Brain pericyte (primary cell): ENCODE results near the gene MRPL55.
A peak's percentile ranks its signal among the peaks of the same experiment; 100 is the strongest.

Experiments
- DNase-seq: peaks from one replicate; pipeline ENCODE4 v3.0.0-alpha.2; 2012; ENCODE audit warnings: low read depth, low spot score

Gene MRPL55

DNA sequence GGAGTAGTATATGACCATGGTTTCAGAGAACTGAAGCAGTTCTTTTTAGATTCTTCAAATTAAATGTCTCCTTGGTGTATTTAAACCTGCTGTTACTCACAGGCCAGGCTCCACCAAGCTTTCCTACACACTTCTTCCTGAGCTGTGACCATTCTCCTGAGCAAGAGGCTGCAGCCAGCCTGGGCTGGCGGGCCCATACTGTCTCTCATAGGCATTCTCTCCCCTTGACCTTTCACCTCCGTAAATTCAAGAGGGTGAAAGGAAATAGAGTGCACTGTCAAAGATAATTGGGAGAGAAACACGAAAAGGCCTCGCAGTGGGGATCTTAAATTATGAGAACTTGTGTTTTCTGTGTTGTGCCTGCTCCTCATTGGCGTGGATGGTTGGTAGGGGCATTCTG lies 24.3 kb downstream of the MRPL55 start:
- no peak for DNase-seq

DNA sequence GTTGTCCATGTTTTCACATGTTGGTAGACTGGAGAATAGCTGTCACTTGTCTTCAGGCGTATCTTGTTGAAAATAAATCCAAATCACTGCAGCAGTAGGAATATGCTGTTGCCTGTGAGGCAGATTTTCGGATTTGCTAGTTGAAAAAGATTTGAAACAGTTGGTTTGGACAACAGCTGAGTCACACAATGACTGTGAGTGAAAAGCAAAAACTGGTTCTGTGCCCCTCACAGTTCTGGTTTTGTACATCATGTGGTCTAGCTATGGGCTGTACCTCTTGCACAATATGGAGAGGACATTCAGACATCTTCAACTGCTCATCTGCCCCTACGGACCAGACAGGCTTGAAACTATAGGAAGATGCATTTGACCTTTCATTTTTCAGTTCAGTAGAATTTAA lies 24.8 kb downstream of the MRPL55 start:
- no peak for DNase-seq

DNA sequence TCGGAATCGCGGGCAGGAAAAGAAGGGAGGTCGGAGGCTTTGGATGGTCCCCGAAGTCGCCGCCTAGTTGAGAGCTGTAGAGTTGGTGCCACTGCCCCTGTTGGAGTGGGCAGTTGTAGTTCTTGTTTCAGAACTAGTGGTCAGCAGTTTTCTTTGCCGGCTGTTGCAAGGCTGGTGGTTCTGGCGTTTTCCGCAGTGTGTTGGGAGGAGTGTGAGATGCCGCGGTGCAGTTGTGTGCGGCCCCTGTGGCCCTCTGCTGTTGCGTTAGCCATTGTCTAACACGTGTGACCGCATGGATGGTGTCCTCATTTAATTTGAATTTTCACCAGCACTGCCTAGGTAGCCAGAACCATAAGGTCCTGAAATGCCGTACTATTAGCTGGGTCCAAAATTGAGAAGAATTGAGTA lies 25.2 kb downstream of the MRPL55 start:
- DNase-seq: no peak

DNA sequence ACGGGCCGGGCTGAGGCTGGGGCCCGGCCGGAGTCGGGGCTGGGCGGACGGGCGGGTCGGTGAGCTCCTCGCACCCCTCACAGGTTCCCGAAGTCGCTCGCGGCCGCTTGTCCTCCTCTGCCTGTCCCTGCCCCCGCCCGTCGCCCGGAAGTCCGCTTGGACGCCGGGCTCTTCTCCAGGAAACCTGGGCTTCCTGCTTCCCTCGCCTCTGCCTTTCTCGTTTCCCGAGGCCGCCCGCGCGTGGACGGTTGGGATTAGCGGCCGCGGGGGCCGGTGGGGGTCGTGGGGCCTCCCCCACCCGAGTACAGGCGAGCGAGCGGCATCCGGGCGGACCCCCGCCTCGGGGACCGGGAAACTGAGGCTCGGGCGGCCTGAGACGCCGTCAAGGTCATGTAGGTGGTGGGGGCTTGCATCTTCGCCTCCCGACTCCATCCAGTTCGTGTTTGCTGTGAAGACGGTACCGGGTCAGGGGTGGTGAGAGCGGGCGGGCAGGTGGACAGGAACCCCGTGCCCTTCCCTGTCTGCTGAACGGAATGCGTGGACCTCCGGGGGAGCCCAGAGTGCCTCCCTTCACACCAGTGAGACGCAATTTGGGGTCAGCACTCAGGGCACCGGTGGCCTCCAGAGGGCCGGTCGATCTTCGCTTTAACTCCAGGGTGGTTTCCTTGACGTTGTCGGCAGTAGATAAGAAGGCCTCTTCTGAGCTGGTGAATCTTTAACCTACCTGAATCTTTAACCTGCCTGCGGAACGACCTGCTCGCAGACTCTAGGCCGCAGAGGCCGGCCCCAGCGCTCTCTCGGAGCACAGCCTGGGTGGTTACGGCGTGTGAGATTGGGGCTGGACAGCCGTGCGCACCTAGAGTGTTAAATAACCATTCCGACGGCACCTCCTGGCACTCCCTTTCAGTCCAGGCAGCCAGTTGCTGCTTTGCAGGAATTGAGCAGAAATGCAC lies 25.9 kb downstream of the MRPL55 start:
- no peak for DNase-seq

DNA sequence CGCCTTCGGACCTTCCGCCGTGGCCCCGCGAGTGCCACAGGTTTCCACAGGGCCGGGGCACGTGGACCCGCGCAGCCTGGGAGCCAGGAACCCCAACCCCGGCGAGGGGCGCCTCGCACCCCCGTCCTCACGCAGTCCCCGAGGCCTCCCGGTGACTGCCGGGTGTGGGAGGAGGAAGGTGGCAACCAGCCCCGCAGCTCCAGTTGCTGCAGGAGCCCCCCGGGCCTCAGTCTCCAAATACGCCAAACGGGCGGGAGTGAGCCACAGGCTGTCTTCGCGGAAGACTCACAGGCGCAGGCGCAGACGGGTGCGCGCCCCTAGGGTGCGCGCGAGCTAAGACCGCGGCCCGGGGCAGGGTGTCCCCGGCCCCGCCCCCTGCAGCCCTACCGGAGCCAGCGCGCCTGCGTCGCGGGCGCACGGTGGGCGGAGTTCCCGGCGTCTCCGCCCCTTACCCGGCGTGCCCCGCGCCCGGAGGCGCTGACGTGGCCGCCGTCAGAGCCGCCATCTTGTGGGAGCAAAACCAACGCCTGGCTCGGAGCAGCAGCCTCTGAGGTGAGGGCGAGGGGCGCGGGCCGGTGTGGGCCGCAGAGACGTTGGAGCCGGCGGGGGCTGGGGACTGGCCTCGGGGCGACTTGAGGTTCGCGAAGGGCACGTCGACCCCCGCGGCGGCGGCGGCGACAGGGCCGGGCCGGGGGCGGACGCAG lies 26.7 kb downstream of the MRPL55 start, which contains the start of gene ARF1:
Gene ARF1, plus strand, starts transcription at position 495 of the 704 bp plus-strand sequence. CDS start 14,407 bp downstream, outside the sequence.
- peak; percentile 65 for DNase-seq

DNA sequence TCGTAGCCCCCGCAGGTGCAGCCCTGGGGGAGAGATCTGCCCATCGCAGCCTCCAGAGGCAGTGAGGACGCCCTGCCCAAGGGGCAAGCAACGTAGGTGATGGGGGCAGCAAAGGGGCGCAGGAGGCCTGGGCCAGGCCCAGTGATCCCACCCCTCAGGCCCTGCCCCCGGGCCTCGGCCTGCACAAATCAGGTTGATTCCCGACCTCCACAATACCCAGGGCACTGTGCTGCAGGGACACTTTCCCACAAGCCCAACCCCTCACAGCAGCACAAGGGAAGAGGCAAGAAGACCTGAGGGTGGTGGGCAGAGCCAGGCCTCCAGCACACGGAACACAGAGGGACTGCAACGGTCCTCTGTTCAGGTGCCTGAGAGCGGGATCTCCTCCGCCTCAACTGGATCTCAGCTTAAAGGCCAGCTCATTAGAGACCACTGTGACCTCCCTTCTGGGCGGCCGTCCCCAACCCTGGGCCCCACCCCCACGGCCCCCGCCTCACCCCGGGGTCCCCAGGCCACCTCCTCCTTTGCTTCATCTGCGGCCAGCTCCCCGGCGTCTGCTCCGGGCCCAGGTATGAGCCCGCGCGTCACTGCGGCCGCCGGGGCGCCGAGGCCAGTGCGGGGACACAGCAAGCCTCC lies 27.4 kb downstream of the MRPL55 start:
- DNase-seq: no peak

DNA sequence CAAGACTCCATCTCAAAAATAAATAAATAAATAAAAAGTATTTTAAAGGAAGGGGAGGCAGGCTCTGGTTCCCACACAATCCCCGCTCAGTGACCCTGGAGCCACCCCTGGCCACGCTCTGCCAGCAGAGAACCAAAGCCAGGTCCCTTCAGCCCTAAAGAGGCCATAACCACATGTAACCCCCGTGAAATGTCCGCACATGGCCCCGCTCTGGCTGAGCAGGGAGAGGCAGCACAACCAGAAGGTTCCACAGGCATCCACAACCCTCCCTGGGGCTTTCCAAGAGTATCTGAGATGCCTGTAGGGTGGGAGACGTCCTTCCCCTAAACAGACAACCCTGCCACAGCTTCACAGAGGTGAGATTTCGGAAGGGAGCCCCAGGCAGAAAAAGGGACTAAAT lies 28.0 kb downstream of the MRPL55 start:
- no peak for DNase-seq

DNA sequence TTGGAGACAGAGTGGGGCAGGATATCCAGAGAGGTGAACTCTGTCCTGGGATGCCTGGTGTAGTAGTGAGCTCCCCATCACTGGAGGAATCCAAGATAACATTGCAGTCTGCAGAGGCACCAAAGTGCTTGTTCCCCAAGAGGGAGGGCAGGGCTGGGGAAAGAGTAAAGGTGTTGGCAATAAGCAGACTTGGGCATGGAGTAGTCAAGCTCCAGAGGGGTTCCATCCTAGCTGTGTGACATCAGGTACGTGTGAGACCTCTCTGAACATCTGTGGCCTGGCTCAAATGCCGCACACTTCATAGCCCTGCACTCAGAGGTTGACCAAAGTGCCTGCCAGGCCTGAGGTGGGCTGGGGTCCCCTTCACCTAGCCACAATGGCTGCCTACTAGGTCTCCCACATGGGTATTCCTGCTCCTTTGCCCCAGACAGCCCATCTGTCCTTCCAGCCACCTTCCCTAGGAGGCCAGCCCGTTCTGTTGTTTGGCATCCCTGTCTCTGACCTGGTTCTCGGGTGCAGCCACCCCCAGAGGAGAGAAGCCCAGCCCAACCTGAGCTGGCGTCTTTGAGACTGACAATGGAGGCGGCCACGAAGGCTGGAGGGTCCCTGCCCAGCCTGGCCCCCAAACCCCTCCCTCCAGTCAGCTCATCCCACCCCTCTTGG lies 29.4 kb downstream of the MRPL55 start:
- DNase-seq: no peak

DNA sequence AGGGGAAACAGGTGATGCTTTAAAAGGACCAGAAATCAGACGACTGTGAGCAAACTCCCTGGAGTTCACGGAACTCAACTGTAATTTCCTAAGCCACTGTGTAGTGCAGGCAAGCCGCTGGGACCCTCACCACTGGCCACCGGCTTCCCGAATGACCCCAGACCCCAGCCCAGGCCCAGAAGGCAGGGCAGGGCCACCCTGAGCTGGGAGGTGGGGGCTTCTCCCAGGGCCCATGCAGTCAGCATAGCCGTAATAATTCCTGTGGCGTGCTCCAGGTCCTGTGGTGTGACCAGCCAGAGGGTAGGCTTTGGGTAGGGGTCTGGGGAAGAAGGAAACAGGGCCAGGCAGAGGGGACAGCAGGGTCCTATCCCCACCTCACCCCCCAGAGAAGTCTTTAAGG lies 30.1 kb downstream of the MRPL55 start:
- no peak for DNase-seq

DNA sequence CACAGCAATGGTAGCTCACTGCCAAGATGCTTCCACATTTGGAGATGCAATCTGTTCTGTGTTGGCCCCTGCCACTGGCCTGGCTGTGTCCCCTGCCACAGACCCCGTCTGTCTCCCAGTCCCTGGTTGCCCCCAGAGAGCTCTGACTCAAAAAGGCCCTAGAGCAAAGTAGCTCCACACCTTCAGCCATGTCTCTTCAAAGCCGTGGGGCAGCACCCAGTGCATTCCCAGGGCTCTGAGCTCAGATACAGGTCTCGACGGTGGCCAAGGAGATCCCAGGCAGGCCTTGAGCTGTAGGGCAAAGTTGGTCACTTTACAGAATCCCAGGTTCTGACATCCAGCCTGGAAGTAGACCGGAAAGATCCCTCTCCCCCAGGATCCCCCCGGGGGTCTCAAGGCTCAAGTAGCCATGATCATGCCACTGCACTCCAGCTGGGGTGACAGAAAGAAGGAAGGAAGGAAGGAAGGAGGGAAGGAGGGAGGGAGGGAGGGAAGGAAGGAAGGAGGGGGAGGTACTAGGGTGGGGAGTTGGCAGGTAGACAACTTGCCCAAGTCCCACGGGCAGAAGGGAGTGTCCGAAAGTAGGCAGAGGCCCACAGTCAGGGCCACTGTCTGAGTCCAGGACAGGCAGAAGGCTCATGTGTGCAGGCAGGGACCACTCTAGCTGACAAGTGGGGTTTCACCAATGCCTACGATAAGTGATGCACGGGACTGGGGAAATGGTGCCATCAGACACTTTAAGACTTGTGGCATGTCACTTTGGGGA lies 31.4 kb downstream of the MRPL55 start:
- no peak for DNase-seq

DNA sequence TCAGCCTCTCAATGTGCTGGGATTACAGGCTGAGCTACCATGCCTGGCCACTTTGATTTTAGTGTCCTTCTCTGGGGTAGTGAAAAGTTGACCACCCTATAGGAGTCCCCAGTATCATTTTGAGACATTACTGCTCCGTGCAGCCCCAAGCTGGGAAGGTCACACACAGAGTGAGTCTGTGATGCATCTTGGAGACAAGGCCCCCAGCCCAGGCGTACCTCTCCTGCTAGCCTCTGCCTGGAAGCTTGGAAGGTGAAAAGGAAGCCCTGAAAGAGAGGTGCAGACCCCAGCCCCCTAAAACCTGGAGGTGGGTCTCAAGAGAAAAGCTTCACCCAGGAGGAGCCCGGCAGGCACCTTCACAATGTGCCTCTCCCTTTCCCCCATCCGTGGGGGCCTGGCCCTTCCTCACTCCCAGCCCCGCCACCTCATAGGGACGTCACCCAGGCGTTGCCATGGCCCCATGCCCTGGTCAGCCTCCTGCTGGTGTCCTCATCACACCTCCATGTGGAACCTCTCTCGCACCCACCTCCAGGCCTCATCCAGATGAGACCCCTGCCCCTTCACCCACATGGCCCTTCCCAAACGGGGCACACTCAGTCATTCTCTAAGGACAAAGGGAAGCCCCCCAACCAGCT lies 32.2 kb downstream of the MRPL55 start:
- no peak for DNase-seq

DNA sequence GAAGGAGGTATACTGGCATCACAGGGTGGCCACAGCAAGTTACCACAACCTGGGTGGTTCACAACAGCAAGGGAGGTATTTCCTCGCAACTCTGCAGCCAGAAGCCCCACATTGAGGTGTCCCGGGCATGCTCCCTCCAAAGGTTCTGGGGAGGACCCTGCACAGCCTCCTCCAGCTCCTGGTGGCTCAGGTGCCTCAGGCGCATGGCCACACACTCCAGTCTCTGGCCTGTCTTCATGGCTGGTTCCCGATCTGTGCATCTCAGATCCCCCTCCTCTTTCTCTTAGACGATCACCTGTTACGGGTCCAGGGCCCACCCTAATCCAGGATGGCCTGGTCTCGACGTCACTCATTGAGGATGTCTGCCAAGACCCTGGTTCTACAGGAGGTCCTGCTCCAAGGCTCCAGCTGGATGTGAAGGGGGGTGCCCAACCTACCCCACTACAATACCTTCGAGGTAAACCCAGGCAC lies 33.3 kb downstream of the MRPL55 start:
- DNase-seq: no peak

DNA sequence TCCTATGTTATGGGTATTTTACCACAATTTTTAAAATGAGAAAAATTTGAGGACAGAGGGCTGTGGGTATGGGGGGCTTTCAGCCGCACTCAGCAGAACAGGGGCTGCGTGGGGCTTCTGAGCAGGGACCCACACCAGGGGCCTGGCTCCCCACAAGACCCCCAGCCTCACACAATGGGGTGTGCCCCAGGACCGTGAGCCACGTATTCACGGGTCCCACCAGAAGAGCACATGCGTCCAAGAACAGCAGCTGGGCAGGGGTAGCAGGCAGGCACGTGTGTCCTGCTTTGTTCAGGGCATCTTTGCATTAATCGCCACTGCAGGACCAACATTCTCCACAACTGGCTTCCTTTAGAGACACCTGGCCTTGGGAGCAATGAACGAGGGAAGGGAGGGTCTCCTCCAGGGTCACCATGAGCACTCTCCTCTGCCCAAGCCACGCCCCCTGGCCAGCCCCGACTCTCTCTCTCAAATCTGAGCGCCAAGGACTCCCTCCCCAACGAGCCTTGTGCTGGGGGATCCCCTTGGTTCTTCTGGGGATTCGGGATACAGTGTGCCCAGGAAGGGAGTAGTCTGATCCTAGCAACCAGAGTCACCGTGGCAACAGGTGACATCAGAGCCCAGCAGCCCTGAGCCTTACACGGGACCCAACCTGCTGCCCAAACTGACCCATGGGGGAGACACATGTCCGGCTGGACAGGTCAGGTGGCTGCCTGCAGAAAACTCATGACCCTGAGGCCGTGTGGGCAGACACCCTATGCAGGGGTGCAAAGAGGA lies 34.0 kb downstream of the MRPL55 start:
- no peak for DNase-seq

DNA sequence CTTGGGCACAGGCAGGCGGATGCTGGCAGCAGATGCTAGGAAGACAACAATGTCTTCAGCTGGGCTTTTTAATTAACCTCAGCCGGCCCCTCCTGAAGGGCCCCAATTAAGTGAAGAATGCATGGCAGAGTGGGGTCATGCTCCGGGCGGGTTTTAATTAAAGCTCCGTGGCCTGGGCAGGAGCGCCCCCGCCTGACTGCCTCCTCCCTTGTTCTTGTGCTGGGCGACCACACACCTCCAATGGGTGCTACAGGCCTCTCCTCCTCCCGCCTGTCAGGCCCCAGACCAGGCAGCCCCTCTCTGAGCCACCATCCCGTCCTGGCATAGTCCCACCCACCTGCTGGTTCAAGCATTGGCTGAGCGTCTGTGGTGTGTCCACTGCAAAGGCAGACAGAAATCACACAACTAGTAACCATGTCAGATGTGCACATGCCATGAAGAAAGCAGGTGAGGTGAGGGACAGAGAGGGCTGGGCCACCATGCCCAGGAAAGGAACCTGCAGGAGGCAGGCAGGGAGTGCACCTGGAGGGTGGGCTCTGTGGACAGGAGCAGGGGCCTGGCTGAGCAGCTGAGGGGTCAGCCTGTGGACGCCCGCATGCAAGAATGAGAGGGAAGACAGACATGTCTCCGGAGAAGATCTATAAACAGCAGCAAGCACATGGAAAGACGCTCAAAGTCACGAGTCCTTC lies 35.1 kb downstream of the MRPL55 start:
- no peak for DNase-seq

DNA sequence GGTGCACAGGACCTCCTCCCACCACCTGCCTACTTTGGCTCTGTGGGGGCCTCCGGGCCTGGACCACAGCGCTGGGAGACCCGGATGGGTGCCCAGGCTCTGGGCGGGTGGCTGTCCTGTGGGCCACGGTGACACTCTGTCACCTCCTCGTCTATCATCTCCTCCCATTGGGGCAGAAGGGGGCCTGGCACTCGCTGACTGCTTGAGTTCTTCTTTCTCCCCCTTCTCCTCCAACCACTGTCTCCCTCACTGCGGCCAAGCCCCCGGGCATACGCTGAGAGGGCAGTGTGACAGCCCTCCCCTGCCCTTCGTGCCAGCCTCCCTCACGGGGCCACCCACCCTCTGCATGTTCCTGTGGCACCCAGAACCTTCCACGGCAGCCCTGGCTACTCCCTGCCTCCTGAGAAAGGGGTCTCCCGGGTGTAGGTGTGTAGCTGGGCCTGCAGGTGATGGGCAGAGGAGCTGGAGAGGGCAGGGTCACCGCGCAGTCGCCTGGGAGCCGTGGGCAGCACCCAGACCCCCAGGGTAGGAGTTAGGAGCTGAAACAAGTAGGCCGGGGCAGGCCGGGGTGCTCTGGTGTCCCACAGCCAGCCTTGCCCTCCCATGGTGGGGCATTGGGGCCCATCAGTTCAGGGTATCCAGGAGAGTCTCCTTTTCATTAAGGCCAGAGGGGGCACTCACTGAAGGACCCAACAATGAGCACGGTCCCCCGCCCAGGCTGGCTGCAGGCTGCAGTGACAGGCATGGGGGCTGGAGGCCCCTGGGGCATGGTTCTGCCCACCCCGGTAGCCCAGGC lies 35.8 kb downstream of the MRPL55 start:
- DNase-seq: no peak

DNA sequence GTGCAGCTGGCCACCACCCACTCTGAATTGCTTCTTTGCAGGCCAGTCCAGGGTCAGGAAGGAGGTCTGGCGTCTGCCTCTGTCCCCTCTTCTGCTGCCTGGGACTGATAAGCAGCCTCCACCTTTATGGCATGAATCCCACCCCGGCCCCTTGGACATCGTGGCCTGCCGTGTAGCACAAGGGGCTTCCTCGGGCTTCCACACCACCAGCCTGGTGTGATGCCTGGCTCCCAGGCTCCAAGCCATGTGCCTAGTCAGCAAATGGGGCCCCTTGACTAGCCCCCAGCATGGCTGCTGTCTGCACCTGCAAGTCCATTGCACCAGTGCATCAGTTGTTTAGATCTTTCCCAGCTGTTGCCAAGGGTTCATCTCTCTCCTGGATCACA lies 36.4 kb downstream of the MRPL55 start:
- DNase-seq: no peak

DNA sequence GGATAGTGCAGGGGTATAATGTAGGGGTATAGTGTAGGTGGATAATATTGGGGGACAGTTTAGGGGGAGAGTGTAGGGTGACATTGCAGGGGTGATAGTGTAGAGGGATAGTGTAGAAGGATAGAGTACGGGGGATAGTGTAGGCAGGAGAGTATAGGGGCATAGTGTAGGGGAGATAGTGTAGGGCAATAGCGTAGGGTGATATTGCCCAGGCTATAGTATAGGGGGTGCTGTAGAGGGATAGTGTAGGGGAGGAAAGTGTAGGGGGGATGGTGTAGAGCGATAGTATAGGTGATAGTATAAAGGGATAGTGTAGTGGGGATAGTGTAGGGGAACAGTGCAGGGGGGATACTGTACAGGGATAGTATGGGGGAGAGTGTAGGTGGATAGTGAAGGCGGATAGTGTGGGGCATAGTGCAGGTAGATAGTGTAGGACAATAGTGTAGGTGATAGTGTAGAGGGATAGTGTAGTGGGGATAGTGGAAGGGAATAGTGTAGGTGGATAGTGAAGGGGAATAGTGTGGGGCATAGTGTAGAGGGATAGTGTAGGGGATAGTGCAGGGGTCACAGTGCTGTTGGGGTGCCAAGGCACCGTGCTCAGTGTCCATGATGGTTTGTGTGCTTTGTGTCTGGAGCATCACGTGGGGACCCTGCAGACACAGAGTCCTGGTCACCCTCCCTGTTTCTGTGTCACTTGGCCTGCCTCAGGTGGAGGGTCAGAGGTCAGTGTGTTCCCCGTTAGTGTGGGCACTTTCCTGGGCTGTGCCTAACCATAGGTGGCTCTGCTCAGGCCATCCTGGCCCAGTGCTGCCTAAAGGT lies 37.1 kb downstream of the MRPL55 start:
- DNase-seq: no peak
